Loucy (cell line): ENCODE measurements around the gene RPL4.

Experiments used
- EZH2phosphoT487 ChIP-seq: fragments of 200-600 bp; IDR thresholded peaks from 2 replicates; pipeline ENCODE4 v1.6.1; 2018; ENCODE audit warnings: antibody characterized with exemption, mild to moderate bottlenecking, moderate library complexity, borderline replicate concordance
- TF ChIP-seq, protein P1 (sequence below): fragments of 200-600 bp; sonication (generic); conservative IDR thresholded peaks from 2 replicates; pipeline ENCODE4 v1.5.1; 2014; ENCODE audit warnings: mild to moderate bottlenecking, antibody characterized with exemption, low read length

DNA sequence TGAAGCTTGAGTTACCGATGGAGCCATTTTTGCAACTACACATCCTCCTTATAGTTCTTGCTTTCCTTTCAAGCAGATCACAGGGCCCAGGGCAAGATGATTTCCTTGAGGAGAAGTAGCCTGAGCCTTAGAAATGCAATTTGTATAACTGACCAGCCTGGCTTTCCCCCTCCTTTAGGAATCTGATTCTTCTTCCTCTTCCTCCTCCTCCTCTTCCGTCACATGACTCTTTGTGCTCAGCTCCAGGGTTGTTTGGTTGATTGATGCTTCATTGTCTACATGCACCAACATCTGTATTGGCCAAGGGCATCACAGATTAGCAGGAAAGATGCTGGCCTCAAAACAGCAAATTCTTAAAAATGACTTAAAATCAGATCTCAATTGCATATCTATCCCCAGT is 10.4 kb downstream of the RPL4 start:
- TF ChIP-seq, protein P1, sequence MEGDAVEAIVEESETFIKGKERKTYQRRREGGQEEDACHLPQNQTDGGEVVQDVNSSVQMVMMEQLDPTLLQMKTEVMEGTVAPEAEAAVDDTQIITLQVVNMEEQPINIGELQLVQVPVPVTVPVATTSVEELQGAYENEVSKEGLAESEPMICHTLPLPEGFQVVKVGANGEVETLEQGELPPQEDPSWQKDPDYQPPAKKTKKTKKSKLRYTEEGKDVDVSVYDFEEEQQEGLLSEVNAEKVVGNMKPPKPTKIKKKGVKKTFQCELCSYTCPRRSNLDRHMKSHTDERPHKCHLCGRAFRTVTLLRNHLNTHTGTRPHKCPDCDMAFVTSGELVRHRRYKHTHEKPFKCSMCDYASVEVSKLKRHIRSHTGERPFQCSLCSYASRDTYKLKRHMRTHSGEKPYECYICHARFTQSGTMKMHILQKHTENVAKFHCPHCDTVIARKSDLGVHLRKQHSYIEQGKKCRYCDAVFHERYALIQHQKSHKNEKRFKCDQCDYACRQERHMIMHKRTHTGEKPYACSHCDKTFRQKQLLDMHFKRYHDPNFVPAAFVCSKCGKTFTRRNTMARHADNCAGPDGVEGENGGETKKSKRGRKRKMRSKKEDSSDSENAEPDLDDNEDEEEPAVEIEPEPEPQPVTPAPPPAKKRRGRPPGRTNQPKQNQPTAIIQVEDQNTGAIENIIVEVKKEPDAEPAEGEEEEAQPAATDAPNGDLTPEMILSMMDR, result no peak
- no peak for TF ChIP-seq EZH2phosphoT487
